IMR-90 (cell line): ENCODE results near the gene CDRT4. TPM values are rescaled to one million over a fixed set of nuclear protein-coding genes. Genes with fewer than 3 reads are reported as not detected.

Source experiments
- ATAC-seq: fragments of 200-7000 bp; cut with Tn5 transposase; 2 replicates; pipeline ENCODE4 v1.9.1; 2020; ENCODE audit warnings: low read depth, mild to moderate bottlenecking, moderate library complexity
- BruUV-seq: library from RNA; stranded (reverse); fragments of 400-500 nt; replicated peaks from 2 replicates; lab custom pipeline; 2021; lab: Mats Ljungman, UMichigan
- CTCF ChIA-PET: fragments of 300-600 bp; formaldehyde crosslinking; extraction: SDS; loops from one replicate; lab custom pipeline; 2021; ENCODE audit warnings: antibody characterized with exemption; lab: Yijun Ruan, JAX
- POLR2A ChIA-PET: fragments of 300-600 bp; sonication (Branson Sonifier 250); formaldehyde crosslinking; loops from one replicate; lab custom pipeline; 2022; ENCODE audit warnings: antibody characterized with exemption; ENCODE audit not compliant: unreplicated experiment; lab: Charles Lee
- DNase-seq: peaks from one replicate; pipeline ENCODE4 v3.0.0; 2013
- H2AFZ ChIP-seq: replicated peaks from 2 replicates; pipeline ENCODE3; 2013; ENCODE audit warnings: low read length, mild to moderate bottlenecking; ENCODE audit not compliant: poor library complexity
- H2AK5ac ChIP-seq: 2 replicates; pipeline ENCODE4 v1.6.1; 2013; ENCODE audit warnings: low read depth, low read length, inconsistent platforms
- H2AK9ac ChIP-seq: replicated peaks from 2 replicates; pipeline ENCODE3; 2013; ENCODE audit warnings: mild to moderate bottlenecking, low read depth, low read length, moderate library complexity; ENCODE audit not compliant: poor library complexity
- H2BK120ac ChIP-seq: 2 replicates; pipeline ENCODE4 v1.6.1; 2013; ENCODE audit warnings: low read depth, low read length, inconsistent platforms
- H2BK15ac ChIP-seq: 3 replicates; pipeline ENCODE4 v1.6.1; 2013; ENCODE audit warnings: low read depth, low read length, inconsistent platforms
- H2BK20ac ChIP-seq: 2 replicates; pipeline ENCODE4 v1.6.1; 2013; ENCODE audit warnings: low read depth, mild to moderate bottlenecking, inconsistent platforms, low read length, moderate library complexity
- H2BK5ac ChIP-seq: 2 replicates; pipeline ENCODE4 v1.6.1; 2013; ENCODE audit warnings: mild to moderate bottlenecking, low read depth, low read length, inconsistent platforms; ENCODE audit not compliant: poor library complexity, severe bottlenecking
- H3K14ac ChIP-seq: replicated peaks from 2 replicates; pipeline ENCODE4 v1.6.1; 2013; ENCODE audit warnings: low read depth, low read length, inconsistent platforms
- H3K18ac ChIP-seq: 2 replicates; pipeline ENCODE4 v1.6.1; 2013; ENCODE audit warnings: low read depth, low read length, control low read depth
- H3K23ac ChIP-seq: 2 replicates; pipeline ENCODE4 v1.6.1; 2013; ENCODE audit warnings: low read depth, low read length, inconsistent platforms
- H3K27ac ChIP-seq: 2 replicates; pipeline ENCODE4 v1.5.1; 2013; ENCODE audit warnings: mild to moderate bottlenecking, control low read depth, low read length; ENCODE audit not compliant: insufficient read depth
- H3K27me3 ChIP-seq: 2 replicates; pipeline ENCODE4 v1.6.1; 2013; ENCODE audit warnings: low read length; ENCODE audit not compliant: control insufficient read depth, insufficient read depth
- H3K36me3 ChIP-seq: 2 replicates; pipeline ENCODE4 v1.6.1; 2013; ENCODE audit warnings: low read length, mixed read lengths; ENCODE audit not compliant: control insufficient read depth, insufficient read depth
- H3K4ac ChIP-seq: 2 replicates; pipeline ENCODE4 v1.6.1; 2013; ENCODE audit warnings: low read depth, low read length, inconsistent platforms
- H3K4me1 ChIP-seq: 2 replicates; pipeline ENCODE4 v1.6.1; 2013; ENCODE audit warnings: low read length, mixed read lengths; ENCODE audit not compliant: control insufficient read depth, insufficient read depth
- H3K4me2 ChIP-seq: 2 replicates; pipeline ENCODE4 v1.6.1; 2013; ENCODE audit warnings: low read depth, mild to moderate bottlenecking, control low read depth, low read length, moderate library complexity
- H3K4me3 ChIP-seq: 2 replicates; pipeline ENCODE4 v1.5.1; 2013; ENCODE audit warnings: low read depth, mild to moderate bottlenecking, control low read depth, low read length, moderate library complexity; ENCODE audit not compliant: insufficient read depth
- H3K56ac ChIP-seq: 2 replicates; pipeline ENCODE4 v1.6.1; 2013; ENCODE audit warnings: low read length, inconsistent platforms; ENCODE audit not compliant: insufficient read depth; ENCODE audit errors: extremely low read depth
- H3K79me1 ChIP-seq, 2 experiments: 2 replicates each; pipeline ENCODE4 v1.6.1; 2013; ENCODE audit warnings: low read length in 2 of 2, inconsistent platforms in 1 of 2, low read depth in 1 of 2
- H3K9ac ChIP-seq: 2 replicates; pipeline ENCODE4 v1.6.1; 2013; ENCODE audit warnings: low read depth, low read length, control low read depth
- H3K9me1 ChIP-seq: 2 replicates; pipeline ENCODE4 v1.6.1; 2013; ENCODE audit warnings: low read length, inconsistent platforms; ENCODE audit not compliant: insufficient read depth
- H3K9me3 ChIP-seq: 2 replicates; pipeline ENCODE4 v1.6.1; 2013; ENCODE audit warnings: low read length; ENCODE audit not compliant: control insufficient read depth, insufficient read depth
- H4K20me1 ChIP-seq: 2 replicates; pipeline ENCODE4 v1.6.1; 2013; ENCODE audit warnings: low read length, inconsistent platforms; ENCODE audit not compliant: insufficient read depth
- H4K5ac ChIP-seq: 2 replicates; pipeline ENCODE4 v1.6.1; 2013; ENCODE audit warnings: mild to moderate bottlenecking, low read depth, low read length, control low read depth
- H4K8ac ChIP-seq, 2 experiments: 2 replicates each; pipeline ENCODE4 v1.6.1; 2013; ENCODE audit warnings: low read depth in 2 of 2, low read length in 2 of 2, control low read depth in 1 of 2, inconsistent platforms in 1 of 2
- H4K91ac ChIP-seq: 2 replicates; pipeline ENCODE4 v1.6.1; 2013; ENCODE audit warnings: low read depth, low read length, inconsistent platforms; ENCODE audit not compliant: insufficient read depth
- CEBPB ChIP-seq: IDR thresholded peaks from 2 replicates; pipeline ENCODE4 v1.6.1; 2012; ENCODE audit warnings: low read depth, low read length, improper control_type of control experiment
- CHD1 ChIP-seq: IDR thresholded peaks from 2 replicates; pipeline ENCODE4 v1.6.1; 2012; ENCODE audit warnings: low read depth, low read length, improper control_type of control experiment
- FOS ChIP-seq: fragments of 150-350 bp; IDR thresholded peaks from 2 replicates; pipeline ENCODE4 v1.6.1; 2016; ENCODE audit warnings: low read depth, low read length
- RAD21 ChIP-seq: IDR thresholded peaks from 2 replicates; pipeline ENCODE4 v1.6.1; 2012; ENCODE audit warnings: low read length, improper control_type of control experiment
- RCOR1 ChIP-seq: IDR thresholded peaks from 2 replicates; pipeline ENCODE4 v1.6.1; 2012; ENCODE audit warnings: mild to moderate bottlenecking, low read length, improper control_type of control experiment; ENCODE audit not compliant: insufficient replicate concordance
- RFX5 ChIP-seq: IDR thresholded peaks from 2 replicates; pipeline ENCODE4 v1.8.0; 2012; ENCODE audit warnings: low read depth, mild to moderate bottlenecking, low read length, moderate library complexity
- WGBS, 2 experiments: methylation state at CpG; one replicate each; pipeline versions ENCODE4 v1.1.5 to v1.1.7; 2013; ENCODE audit warnings: missing lambda C conversion rate in 2 of 2; ENCODE audit not compliant: insufficient read length in 1 of 2; ENCODE audit errors: extremely low coverage in 2 of 2; 5-methylcytosine and 5-hydroxymethylcytosine counted together
- dilution Hi-C: fragments of 300-500 bp; cut with HindIII; formaldehyde crosslinking; loops from one replicate; pipeline ENCODE4 v1.14.3; 2018; ENCODE audit warnings: low sequenced_read_pairs; ENCODE audit not compliant: unreplicated experiment
- in situ Hi-C: fragments of 300-500 bp; cut with MboI; formaldehyde crosslinking; loops from 3 replicates; pipeline ENCODE4 v1.14.3; 2019; ENCODE audit warnings: low sequenced_read_pairs, inconsistent platforms, mixed read lengths
- intact Hi-C: fragments of 100-400 bp; cut with micrococcal nuclease; formaldehyde crosslinking; loops from 2 replicates; pipeline ENCODE4 v1.10.0; 2022
- polyA plus RNA-seq, 3 experiments: library from polyadenylated mRNA; depleted of rRNA; stranded (reverse); fragments of >200 nt; gene quantifications; 2 replicates each; pipeline ENCODE4 v1.2.3, GENCODE V29; 2012; ENCODE audit warnings: low replicate concordance in 1 of 3
- total RNA-seq: library from RNA; depleted of rRNA; stranded (reverse); fragments of >200 nt; gene quantifications from 2 replicates; pipeline ENCODE4 v1.2.3, GENCODE V29; 2012
- TF ChIP-seq, protein P1 (sequence below): conservative IDR thresholded peaks from 2 replicates; pipeline ENCODE4 v1.5.1; 2012; ENCODE audit warnings: mild to moderate bottlenecking, low read depth, low read length, improper control_type of control experiment
- TF ChIP-seq, protein P2 (sequence below): fragments of 150-350 bp; IDR thresholded peaks from 2 replicates; pipeline ENCODE4 v1.6.1; 2016; ENCODE audit warnings: low read depth, mild to moderate bottlenecking, low read length, moderate library complexity, borderline replicate concordance

The CDRT4 gene
- total and polyA plus RNA-seq, 2 of the 4 experiments (the other 2 are of a cell fraction): 0.90 to 3.7 TPM

DNA sequence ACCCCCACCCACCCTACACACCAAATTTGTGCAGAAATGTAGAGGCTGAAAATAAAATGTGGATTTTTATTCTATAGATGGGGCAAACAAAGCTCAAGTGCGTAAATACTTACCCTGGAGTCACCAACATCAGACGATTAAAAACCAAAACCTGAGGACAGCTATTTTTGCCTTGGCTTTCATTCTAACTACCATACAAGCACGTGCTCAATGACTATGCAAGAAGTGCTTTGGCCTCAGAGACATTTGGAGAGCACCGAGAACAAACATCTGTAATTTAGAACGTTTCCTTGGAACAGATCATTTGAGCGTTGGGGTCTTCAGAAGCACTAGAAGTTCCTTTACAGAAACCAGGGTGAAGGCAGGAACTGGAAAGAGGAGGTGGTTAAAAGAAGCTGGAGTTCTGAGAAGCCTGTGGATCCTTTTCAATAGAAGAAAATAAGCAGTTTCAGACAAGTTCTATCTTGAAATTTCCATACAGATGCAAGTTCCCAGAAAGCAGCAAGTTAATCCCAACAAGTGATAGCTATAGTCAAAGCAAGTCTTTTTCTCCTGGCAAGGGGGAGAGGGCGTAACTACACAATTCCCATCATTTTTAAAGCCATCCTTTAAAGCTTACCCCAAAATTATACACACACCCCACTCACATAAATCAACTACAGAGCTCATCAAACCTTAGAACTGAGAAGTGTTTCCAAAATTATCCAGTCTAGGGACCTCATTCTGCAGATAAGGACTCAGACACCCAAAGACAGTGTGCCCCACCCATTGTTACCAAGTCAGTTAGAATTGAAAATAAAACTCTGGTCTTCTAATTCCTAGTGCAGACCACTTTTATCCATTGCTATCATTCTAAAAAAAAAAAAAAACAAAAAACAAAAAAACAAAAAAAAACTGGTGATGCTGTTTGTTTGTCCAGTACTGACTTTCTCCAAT, 29.6 kb upstream of the CDRT4 start:
- in situ Hi-C loops: no loop called here
- H3K27me3 ChIP-seq: no peaks in the 10 kb centered on the region
- H2BK5ac ChIP-seq: no peak overlapping the region
- 96% methylated on average over 4 of the region's 7 CpGs; no CpG with 5 or more reads in 1 of the 2 experiments for WGBS, 2 experiments
- H3K18ac ChIP-seq: no peak overlapping the region
- no peaks in the 10 kb centered on the region for H4K20me1 ChIP-seq
- DNase-seq: no peak
- H3K79me1 ChIP-seq: peaks cover 0 to 5% of the 10 kb centered on the region in 2 experiments; a peak in 2 of 4 replicates
- H3K14ac ChIP-seq: no peak overlapping the region
- no peak overlapping the region for H3K9ac ChIP-seq
- H3K4ac ChIP-seq: no peak overlapping the region
- peaks cover 9% of the 10 kb centered on the region for H3K9me1 ChIP-seq
- no peak overlapping the region for H3K4me3 ChIP-seq
- intact Hi-C loops: no loop called here
- CTCF ChIA-PET: interaction anchor here (1.0 kb wide), 1 partner anchor 250 kb away, joined by 8 read pairs; no protein-coding TSS in a partner anchor
- no peak overlapping the region for H2AK5ac ChIP-seq
- no peak overlapping the region for H2BK120ac ChIP-seq
- H3K9me3 ChIP-seq: no peaks in the 10 kb centered on the region
- no peak overlapping the region for H3K23ac ChIP-seq
- H4K91ac ChIP-seq: no peak overlapping the region
- H4K5ac ChIP-seq: no peak overlapping the region
- no peak overlapping the region for H2BK20ac ChIP-seq
- no peak overlapping the region for H2AK9ac ChIP-seq
- POLR2A ChIA-PET: interaction anchor here (0.6 kb wide), 1 partner anchor 29 kb away, joined by 3 read pairs; no protein-coding TSS in a partner anchor
- no peak for ATAC-seq
- no peak overlapping the region for H2BK15ac ChIP-seq
- no peak overlapping the region for H3K27ac ChIP-seq
- no peak overlapping the region for H2AFZ ChIP-seq
- dilution Hi-C loops: no loop called here
- BruUV-seq: no TSS peak
- H3K4me2 ChIP-seq: no peak overlapping the region
- TF ChIP-seq CEBPB (no peak), RAD21 (no peak), CHD1 (no peak), RFX5 (no peak), FOS (no peak), RCOR1 (no peak)
- TF ChIP-seq, protein P1, sequence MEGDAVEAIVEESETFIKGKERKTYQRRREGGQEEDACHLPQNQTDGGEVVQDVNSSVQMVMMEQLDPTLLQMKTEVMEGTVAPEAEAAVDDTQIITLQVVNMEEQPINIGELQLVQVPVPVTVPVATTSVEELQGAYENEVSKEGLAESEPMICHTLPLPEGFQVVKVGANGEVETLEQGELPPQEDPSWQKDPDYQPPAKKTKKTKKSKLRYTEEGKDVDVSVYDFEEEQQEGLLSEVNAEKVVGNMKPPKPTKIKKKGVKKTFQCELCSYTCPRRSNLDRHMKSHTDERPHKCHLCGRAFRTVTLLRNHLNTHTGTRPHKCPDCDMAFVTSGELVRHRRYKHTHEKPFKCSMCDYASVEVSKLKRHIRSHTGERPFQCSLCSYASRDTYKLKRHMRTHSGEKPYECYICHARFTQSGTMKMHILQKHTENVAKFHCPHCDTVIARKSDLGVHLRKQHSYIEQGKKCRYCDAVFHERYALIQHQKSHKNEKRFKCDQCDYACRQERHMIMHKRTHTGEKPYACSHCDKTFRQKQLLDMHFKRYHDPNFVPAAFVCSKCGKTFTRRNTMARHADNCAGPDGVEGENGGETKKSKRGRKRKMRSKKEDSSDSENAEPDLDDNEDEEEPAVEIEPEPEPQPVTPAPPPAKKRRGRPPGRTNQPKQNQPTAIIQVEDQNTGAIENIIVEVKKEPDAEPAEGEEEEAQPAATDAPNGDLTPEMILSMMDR: no peak
- TF ChIP-seq, protein P2, sequence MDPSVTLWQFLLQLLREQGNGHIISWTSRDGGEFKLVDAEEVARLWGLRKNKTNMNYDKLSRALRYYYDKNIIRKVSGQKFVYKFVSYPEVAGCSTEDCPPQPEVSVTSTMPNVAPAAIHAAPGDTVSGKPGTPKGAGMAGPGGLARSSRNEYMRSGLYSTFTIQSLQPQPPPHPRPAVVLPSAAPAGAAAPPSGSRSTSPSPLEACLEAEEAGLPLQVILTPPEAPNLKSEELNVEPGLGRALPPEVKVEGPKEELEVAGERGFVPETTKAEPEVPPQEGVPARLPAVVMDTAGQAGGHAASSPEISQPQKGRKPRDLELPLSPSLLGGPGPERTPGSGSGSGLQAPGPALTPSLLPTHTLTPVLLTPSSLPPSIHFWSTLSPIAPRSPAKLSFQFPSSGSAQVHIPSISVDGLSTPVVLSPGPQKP: no peak
- no peak overlapping the region for H3K56ac ChIP-seq
- H3K36me3 ChIP-seq: peaks cover 10% of the 10 kb centered on the region
- no peak overlapping the region for H4K8ac ChIP-seq
- H3K4me1 ChIP-seq: peaks cover 3% of the 10 kb centered on the region; the same call in 1 of the 2 replicates
